OCI-LY3 (cell line): ENCODE measurements around the gene KLHL40.

Source experiments
- H2AFZ ChIP-seq: fragments of 200-600, 300-600 bp; shearing (Covaris generic); 2 replicates; pipeline ENCODE4 v1.6.0; 2014; ENCODE audit warnings: antibody characterized with exemption, low read depth, low read length
- H3K27ac ChIP-seq: fragments of 200-600, 300-600 bp; sonication (generic); 2 replicates; pipeline ENCODE4 v1.5.1; 2014; ENCODE audit warnings: mild to moderate bottlenecking, low read length, moderate library complexity, mixed read lengths
- H3K27me3 ChIP-seq: fragments of 200-600, 300-600 bp; sonication (generic); 2 replicates; pipeline ENCODE4 v1.6.1; 2014; ENCODE audit warnings: low read depth, low read length, mixed read lengths
- H3K36me3 ChIP-seq: fragments of 200-600, 300-600 bp; sonication (generic); replicated peaks from 2 replicates; pipeline ENCODE3; 2014; ENCODE audit warnings: low read depth, low read length, mixed read lengths
- H3K4me1 ChIP-seq: fragments of 300-600, 200-600 bp; sonication (generic); 2 replicates; pipeline ENCODE4 v1.6.1; 2014; ENCODE audit warnings: low read length, mixed read lengths
- H3K4me2 ChIP-seq: fragments of 200-600, 300-600 bp; sonication (generic); 2 replicates; pipeline ENCODE4 v1.6.1; 2014; ENCODE audit warnings: low read length, mixed read lengths
- H3K4me3 ChIP-seq: fragments of 300-600, 200-600 bp; sonication (generic); 2 replicates; pipeline ENCODE4 v1.5.1; 2014; ENCODE audit warnings: antibody characterized with exemption, mild to moderate bottlenecking, low read length, moderate library complexity
- H3K79me2 ChIP-seq: fragments of 300-600, 200-600 bp; shearing (Covaris generic); 2 replicates; pipeline ENCODE4 v1.6.1; 2014; ENCODE audit warnings: mild to moderate bottlenecking, low read length, mixed read lengths
- H3K9ac ChIP-seq: fragments of 300-600, 200-600 bp; shearing (Covaris generic); 2 replicates; pipeline ENCODE4 v1.6.0; 2014; ENCODE audit warnings: mild to moderate bottlenecking, low read length, moderate library complexity
- H3K9me3 ChIP-seq: fragments of 200-600, 300-600 bp; shearing (Covaris generic); 2 replicates; pipeline ENCODE4 v1.6.1; 2014; ENCODE audit warnings: low read length, mixed read lengths; ENCODE audit not compliant: insufficient read depth
- H4K20me1 ChIP-seq: fragments of 200-600, 300-600 bp; sonication (generic); 2 replicates; pipeline ENCODE4 v1.6.1; 2016; ENCODE audit warnings: low read length, mixed read lengths; ENCODE audit not compliant: insufficient read depth
- EZH2phosphoT487 ChIP-seq: fragments of 200-600 bp; shearing (Covaris generic); IDR thresholded peaks from 2 replicates; pipeline ENCODE4 v1.6.1; 2018; ENCODE audit warnings: antibody characterized with exemption, mixed run types, low read depth
- TF ChIP-seq, protein P1 (sequence below): fragments of 200-600, 300-600 bp; sonication (generic); IDR thresholded peaks from 2 replicates; pipeline ENCODE4 v1.5.1; 2014; ENCODE audit warnings: antibody characterized with exemption, low read length, low read depth

The KLHL40 gene

DNA sequence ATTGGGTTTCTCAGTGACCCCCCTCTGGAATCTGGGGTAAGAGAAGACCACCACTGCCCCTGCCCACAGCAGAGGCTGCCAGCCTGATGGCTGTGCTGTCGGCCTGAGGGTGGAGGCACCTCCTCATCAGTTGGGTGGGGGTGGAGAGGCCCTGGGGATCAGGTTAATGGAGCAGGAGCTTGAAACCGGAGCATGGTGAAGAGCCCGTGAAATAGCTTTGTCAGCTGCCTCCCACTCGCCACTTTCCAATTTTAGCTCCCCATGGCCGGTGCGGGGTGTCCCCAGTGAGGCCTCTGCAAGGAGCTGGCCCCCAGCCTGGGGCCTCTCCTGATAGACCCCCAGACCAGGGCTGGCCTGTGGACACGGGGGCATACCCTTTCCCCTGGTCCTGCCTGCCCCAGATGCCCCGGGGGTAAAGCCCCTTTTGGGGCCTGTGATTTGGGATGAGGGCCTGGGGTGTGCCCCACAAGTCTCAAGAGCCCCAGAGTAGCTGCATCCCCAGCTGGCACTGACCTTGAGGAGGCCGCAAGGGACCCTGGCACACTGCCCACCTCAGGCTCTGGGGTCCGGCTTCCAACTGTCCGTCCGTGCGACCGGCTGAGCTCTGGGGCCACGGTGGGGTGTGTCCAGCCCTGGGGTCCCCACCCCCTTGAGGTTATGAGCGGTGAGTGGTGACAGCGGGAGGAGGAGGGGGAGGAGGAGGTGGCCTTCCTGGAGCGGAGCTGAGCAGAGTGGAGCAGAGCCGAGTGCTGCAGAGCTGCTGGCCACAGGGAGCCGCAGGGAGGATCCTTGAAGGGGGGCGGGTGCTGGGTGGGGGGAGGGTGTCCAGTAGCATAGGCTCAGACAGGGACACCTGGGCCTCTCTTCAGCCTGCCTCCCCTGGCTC is 17.0 kb downstream of the KLHL40 start, which contains the start of gene HHATL:
Gene HHATL (minus strand): TSS at position 733 of the 886 bp plus-strand sequence. CDS start 1,972 bp downstream, outside the sequence.
- no peak within 1 kb of the TSS for H2AFZ ChIP-seq
- H3K79me2 ChIP-seq = no peaks in the 10 kb centered on the region
- no peak within 1 kb of the TSS for H3K27ac ChIP-seq
- no peak within 1 kb of the TSS for H3K4me3 ChIP-seq
- H3K36me3 ChIP-seq = no peaks in the 10 kb centered on the region
- H3K9ac ChIP-seq = no peak within 1 kb of the TSS
- H3K9me3 ChIP-seq = no peaks in the 10 kb centered on the region
- TF ChIP-seq, protein P1, sequence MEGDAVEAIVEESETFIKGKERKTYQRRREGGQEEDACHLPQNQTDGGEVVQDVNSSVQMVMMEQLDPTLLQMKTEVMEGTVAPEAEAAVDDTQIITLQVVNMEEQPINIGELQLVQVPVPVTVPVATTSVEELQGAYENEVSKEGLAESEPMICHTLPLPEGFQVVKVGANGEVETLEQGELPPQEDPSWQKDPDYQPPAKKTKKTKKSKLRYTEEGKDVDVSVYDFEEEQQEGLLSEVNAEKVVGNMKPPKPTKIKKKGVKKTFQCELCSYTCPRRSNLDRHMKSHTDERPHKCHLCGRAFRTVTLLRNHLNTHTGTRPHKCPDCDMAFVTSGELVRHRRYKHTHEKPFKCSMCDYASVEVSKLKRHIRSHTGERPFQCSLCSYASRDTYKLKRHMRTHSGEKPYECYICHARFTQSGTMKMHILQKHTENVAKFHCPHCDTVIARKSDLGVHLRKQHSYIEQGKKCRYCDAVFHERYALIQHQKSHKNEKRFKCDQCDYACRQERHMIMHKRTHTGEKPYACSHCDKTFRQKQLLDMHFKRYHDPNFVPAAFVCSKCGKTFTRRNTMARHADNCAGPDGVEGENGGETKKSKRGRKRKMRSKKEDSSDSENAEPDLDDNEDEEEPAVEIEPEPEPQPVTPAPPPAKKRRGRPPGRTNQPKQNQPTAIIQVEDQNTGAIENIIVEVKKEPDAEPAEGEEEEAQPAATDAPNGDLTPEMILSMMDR = no peak
- peaks cover 15% of the 10 kb centered on the region; the same call in 1 of the 2 replicates for H3K27me3 ChIP-seq
- 0 out of 2 replicates have a peak, but pooled peaks cover 9% of the 10 kb centered on the region for H4K20me1 ChIP-seq
- no peaks in the 10 kb centered on the region for H3K4me1 ChIP-seq
- no peak within 1 kb of the TSS for H3K4me2 ChIP-seq

DNA sequence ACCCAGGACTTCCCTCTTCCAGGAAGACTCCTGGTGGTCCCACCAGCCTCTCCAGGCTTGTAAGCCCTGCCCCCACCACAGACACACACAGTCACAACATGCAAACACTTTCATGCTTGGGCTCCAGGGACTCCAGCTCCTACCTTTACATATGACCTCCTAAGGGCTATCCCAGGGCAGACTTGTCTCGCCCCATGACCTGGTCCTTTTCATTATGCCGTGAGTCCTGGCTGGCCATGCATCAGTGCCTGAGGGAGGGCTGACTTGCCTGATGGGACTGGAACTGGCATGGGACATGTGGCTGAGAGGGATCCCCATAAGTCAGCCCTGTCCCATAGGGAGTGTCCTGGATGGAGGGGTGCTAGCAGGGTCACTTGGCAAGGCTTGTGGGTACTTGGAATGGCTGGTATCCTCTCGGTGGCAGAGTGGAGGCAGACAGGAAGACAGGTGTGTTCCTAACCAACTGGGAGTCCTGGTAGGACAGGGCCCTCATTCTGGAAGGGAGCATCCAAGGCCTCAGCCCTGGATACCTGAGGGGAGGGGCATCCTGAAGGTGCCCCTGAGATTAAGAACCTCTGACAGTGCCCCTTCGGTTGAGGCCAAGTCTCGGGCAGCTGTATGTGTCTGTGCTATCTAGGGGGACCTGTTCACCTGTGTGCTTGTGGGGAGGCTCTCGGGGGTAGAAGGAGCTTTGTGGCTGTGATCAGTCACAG is 17.8 kb downstream of the KLHL40 start:
- Histone ChIP-seq H4K20me1 (0 out of 2 replicates have a peak, but pooled peaks cover 9% of the 10 kb centered on the region), H3K4me1 (no peaks in the 10 kb centered on the region), H3K9ac (no peak overlapping the region), H2AFZ (no peak overlapping the region), H3K36me3 (no peaks in the 10 kb centered on the region), H3K27ac (no peak overlapping the region), H3K4me3 (no peak overlapping the region), H3K4me2 (no peak overlapping the region), H3K9me3 (no peaks in the 10 kb centered on the region), H3K79me2 (no peaks in the 10 kb centered on the region), H3K27me3 (peaks cover 23% of the 10 kb centered on the region; the same call in 1 of the 2 replicates)
- TF ChIP-seq EZH2phosphoT487 = no peak
- TF ChIP-seq, protein P1 = no peak

DNA sequence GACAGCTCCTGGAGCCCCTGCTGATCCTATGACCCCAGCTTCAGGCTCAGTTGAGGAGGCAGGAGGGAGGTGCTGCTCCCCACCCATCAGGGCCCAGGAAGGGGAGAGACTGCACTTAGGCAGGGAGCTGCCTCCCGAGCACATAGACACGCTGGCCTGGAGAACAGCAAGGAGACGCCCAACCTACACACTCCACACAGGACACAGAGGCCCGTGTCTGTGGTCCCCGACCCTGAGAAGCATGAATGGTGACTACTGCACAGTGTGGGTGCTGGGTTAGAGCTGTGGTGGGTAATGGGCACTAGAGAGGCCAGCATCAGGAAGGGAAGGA is 18.3 kb downstream of the KLHL40 start:
- Histone ChIP-seq H3K79me2 (no peaks in the 10 kb centered on the region), H3K4me2 (no peak overlapping the region), H3K4me3 (no peak overlapping the region), H2AFZ (no peak overlapping the region), H3K9me3 (no peaks in the 10 kb centered on the region), H3K9ac (no peak overlapping the region), H4K20me1 (0 out of 2 replicates have a peak, but pooled peaks cover 9% of the 10 kb centered on the region), H3K36me3 (no peaks in the 10 kb centered on the region), H3K4me1 (no peaks in the 10 kb centered on the region), H3K27ac (no peak overlapping the region), H3K27me3 (peaks cover 28% of the 10 kb centered on the region; the same call in 1 of the 2 replicates)
- TF ChIP-seq EZH2phosphoT487 = no peak
- TF ChIP-seq, protein P1 = no peak
